GM19372 (cell line): Measurements from ENCODE around the gene CDC42BPA.
"Not testable (repeated sequence)": the region's sequence is repeated elsewhere in the genome, so short reads cannot be mapped to it uniquely, and the experiment has no call there.

Source experiments
- ATAC-seq: cut with Tn5 transposase; IDR thresholded peaks from one replicate; pipeline ENCODE4 v1.9.1; 2021; ENCODE audit warnings: mild to moderate bottlenecking, low read depth, moderate library complexity; ENCODE audit not compliant: unreplicated experiment

Gene CDC42BPA

GRCh38 chr1:226956942-226957713 lies 361.2 kb downstream of the CDC42BPA start:
- ATAC-seq, result no peak

- not testable (repeated sequence) for ATAC-seq
These were observed 362.4 kb downstream of the CDC42BPA start for GRCh38 chr1:226955857-226956256.

GRCh38 chr1:226954777-226955176 lies 363.5 kb downstream of the CDC42BPA start:
- ATAC-seq, result no peak

- ATAC-seq, result no peak
These were observed 364.0 kb downstream of the CDC42BPA start for GRCh38 chr1:226954337-226954736.

- no peak for ATAC-seq
These were observed 365.0 kb downstream of the CDC42BPA start for GRCh38 chr1:226953175-226953800.

GRCh38 chr1:226952118-226952441 lies 366.2 kb downstream of the CDC42BPA start:
- ATAC-seq, result no peak

- ATAC-seq, result no peak
These were observed 366.8 kb downstream of the CDC42BPA start for GRCh38 chr1:226951286-226952117.

GRCh38 chr1:226950871-226951270 lies 367.4 kb downstream of the CDC42BPA start:
- ATAC-seq, result no peak

- no peak for ATAC-seq
These were observed 368.0 kb downstream of the CDC42BPA start for GRCh38 chr1:226950316-226950715.

GRCh38 chr1:226949401-226949800 lies 368.9 kb downstream of the CDC42BPA start:
- ATAC-seq, result no peak

- no peak for ATAC-seq
These were observed 369.3 kb downstream of the CDC42BPA start for GRCh38 chr1:226948996-226949395.

- ATAC-seq, result no peak
These were observed 369.8 kb downstream of the CDC42BPA start for GRCh38 chr1:226948480-226948879.

GRCh38 chr1:226948051-226948450 lies 370.2 kb downstream of the CDC42BPA start:
- no peak for ATAC-seq

- no peak for ATAC-seq
These were observed 371.5 kb downstream of the CDC42BPA start for GRCh38 chr1:226946841-226947240.

GRCh38 chr1:226946285-226946684 lies 372.0 kb downstream of the CDC42BPA start:
- ATAC-seq, result no peak

- ATAC-seq, result no peak
These were observed 372.4 kb downstream of the CDC42BPA start for GRCh38 chr1:226945858-226946245.

- ATAC-seq, result no peak
These were observed 373.0 kb downstream of the CDC42BPA start for GRCh38 chr1:226945106-226945857.

GRCh38 chr1:226943927-226944326 lies 374.4 kb downstream of the CDC42BPA start:
- ATAC-seq, result no peak

- no peak for ATAC-seq
These were observed 375.1 kb downstream of the CDC42BPA start for GRCh38 chr1:226943156-226943555.

GRCh38 chr1:226942392-226942791 lies 375.9 kb downstream of the CDC42BPA start:
- ATAC-seq, result no peak

GRCh38 chr1:226940806-226941067 lies 377.6 kb downstream of the CDC42BPA start:
- ATAC-seq, result no peak
